K562 (cell line): Measurements from ENCODE around the gene TEKT2.

Experiments
- EZH2 ChIP-seq: IDR thresholded peaks from 2 replicates; pipeline ENCODE4 v1.6.1; 2012; ENCODE audit warnings: low read depth, mild to moderate bottlenecking, inconsistent platforms, low read length, borderline replicate concordance
- NFIC ChIP-seq: fragments of 450-650 bp; IDR thresholded peaks from 2 replicates; pipeline ENCODE4 v1.6.1; 2017; ENCODE audit warnings: mild to moderate bottlenecking, inconsistent platforms
- PML ChIP-seq: IDR thresholded peaks from 2 replicates; pipeline ENCODE4 v1.6.1; 2012; ENCODE audit warnings: low read length, inconsistent platforms
- POLR2A ChIP-seq: fragments of 450-650 bp; conservative IDR thresholded peaks from 2 replicates; pipeline ENCODE4 v1.6.1; 2016
- SMC3 ChIP-seq: conservative IDR thresholded peaks from 2 replicates; pipeline ENCODE4 v1.6.1; 2011; ENCODE audit warnings: low read depth, low read length, improper control_type of control experiment; ENCODE audit not compliant: insufficient read depth
- USF1 ChIP-seq: sonication (generic); formaldehyde crosslinking; IDR thresholded peaks from 2 replicates; pipeline ENCODE4 v1.9.0; 2022; ENCODE audit warnings: mild to moderate bottlenecking, missing genetic modification reagents
- ZBTB33 ChIP-seq: sonication (generic); formaldehyde crosslinking; IDR thresholded peaks from 2 replicates; pipeline ENCODE4 v1.8.1; 2023; ENCODE audit warnings: mild to moderate bottlenecking, missing genetic modification reagents
- ZKSCAN8 ChIP-seq: fragments of 200-800 bp; sonication (Bioruptor generic); IDR thresholded peaks from 2 replicates; pipeline ENCODE4 v1.6.1; 2016; ENCODE audit warnings: missing genetic modification characterization, missing compliant biosample characterization
- ZNF3 ChIP-seq: fragments of 250-450 bp; sonication (Bioruptor Pico); IDR thresholded peaks from 2 replicates; pipeline ENCODE4 v1.5.0; 2021; ENCODE audit warnings: mild to moderate bottlenecking, moderate library complexity
- ZNF561 ChIP-seq: fragments of 450-650 bp; formaldehyde crosslinking; conservative IDR thresholded peaks from 2 replicates; pipeline ENCODE4 v1.4.0; 2020; ENCODE audit warnings: mild to moderate bottlenecking, moderate library complexity
- TF ChIP-seq, protein P1 (sequence below), 3 experiments: IDR thresholded peaks in 2 of 3; conservative IDR thresholded peaks in 1 of 3; 2 replicates each; pipeline ENCODE4 v1.5.1; 2011 to 2012; ENCODE audit warnings: low read length in 3 of 3, mild to moderate bottlenecking in 3 of 3, control low read depth in 2 of 3, improper control_type of control experiment in 1 of 3, inconsistent platforms in 1 of 3, low read depth in 1 of 3, mixed read lengths in 1 of 3, moderate library complexity in 1 of 3; ENCODE audit not compliant: insufficient read depth in 2 of 3
- TF ChIP-seq, protein P2 (sequence below), 2 experiments: IDR thresholded peaks; 2 replicates each; pipeline ENCODE4 v1.6.1; 2012; ENCODE audit warnings: improper control_type of control experiment in 2 of 2, low read depth in 2 of 2, low read length in 2 of 2, borderline replicate concordance in 1 of 2
- TF ChIP-seq, protein P3 (sequence below): fragments of 450-650 bp; IDR thresholded peaks from 2 replicates; pipeline ENCODE4 v1.7.1; 2018; ENCODE audit warnings: mild to moderate bottlenecking, low read depth; ENCODE audit not compliant: partially characterized antibody

- TF ChIP-seq USF1 (CRISPR knock-in tag) (no peak), PML (no peak), EZH2 (no peak), ZNF561 (CRISPR knock-in tag) (no peak), NFIC (peak; percentile 53), POLR2A (no peak), ZBTB33 (CRISPR knock-in tag) (peak; percentile 58), SMC3 (peak; percentile 97), ZNF3 (CRISPR knock-in tag) (no peak), ZKSCAN8 (no peak)
- TF ChIP-seq, protein P1, sequence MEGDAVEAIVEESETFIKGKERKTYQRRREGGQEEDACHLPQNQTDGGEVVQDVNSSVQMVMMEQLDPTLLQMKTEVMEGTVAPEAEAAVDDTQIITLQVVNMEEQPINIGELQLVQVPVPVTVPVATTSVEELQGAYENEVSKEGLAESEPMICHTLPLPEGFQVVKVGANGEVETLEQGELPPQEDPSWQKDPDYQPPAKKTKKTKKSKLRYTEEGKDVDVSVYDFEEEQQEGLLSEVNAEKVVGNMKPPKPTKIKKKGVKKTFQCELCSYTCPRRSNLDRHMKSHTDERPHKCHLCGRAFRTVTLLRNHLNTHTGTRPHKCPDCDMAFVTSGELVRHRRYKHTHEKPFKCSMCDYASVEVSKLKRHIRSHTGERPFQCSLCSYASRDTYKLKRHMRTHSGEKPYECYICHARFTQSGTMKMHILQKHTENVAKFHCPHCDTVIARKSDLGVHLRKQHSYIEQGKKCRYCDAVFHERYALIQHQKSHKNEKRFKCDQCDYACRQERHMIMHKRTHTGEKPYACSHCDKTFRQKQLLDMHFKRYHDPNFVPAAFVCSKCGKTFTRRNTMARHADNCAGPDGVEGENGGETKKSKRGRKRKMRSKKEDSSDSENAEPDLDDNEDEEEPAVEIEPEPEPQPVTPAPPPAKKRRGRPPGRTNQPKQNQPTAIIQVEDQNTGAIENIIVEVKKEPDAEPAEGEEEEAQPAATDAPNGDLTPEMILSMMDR (IDR thresholded peaks at IDR 0.05 in 2 of 3, conservative IDR thresholded peaks at IDR 0.05 in 1 of 3; ENCODE audit: insufficient read depth in 2 of 3, low read depth in 1 of 3, low read length in 3 of 3) = peak; percentile 94 to 95 (median 95)
- TF ChIP-seq, protein P2, sequence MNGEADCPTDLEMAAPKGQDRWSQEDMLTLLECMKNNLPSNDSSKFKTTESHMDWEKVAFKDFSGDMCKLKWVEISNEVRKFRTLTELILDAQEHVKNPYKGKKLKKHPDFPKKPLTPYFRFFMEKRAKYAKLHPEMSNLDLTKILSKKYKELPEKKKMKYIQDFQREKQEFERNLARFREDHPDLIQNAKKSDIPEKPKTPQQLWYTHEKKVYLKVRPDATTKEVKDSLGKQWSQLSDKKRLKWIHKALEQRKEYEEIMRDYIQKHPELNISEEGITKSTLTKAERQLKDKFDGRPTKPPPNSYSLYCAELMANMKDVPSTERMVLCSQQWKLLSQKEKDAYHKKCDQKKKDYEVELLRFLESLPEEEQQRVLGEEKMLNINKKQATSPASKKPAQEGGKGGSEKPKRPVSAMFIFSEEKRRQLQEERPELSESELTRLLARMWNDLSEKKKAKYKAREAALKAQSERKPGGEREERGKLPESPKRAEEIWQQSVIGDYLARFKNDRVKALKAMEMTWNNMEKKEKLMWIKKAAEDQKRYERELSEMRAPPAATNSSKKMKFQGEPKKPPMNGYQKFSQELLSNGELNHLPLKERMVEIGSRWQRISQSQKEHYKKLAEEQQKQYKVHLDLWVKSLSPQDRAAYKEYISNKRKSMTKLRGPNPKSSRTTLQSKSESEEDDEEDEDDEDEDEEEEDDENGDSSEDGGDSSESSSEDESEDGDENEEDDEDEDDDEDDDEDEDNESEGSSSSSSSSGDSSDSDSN (IDR thresholded peaks at IDR 0.05; ENCODE audit: borderline replicate concordance in 1 of 2, low read depth in 2 of 2, low read length in 2 of 2) = no peak
- TF ChIP-seq, protein P3, sequence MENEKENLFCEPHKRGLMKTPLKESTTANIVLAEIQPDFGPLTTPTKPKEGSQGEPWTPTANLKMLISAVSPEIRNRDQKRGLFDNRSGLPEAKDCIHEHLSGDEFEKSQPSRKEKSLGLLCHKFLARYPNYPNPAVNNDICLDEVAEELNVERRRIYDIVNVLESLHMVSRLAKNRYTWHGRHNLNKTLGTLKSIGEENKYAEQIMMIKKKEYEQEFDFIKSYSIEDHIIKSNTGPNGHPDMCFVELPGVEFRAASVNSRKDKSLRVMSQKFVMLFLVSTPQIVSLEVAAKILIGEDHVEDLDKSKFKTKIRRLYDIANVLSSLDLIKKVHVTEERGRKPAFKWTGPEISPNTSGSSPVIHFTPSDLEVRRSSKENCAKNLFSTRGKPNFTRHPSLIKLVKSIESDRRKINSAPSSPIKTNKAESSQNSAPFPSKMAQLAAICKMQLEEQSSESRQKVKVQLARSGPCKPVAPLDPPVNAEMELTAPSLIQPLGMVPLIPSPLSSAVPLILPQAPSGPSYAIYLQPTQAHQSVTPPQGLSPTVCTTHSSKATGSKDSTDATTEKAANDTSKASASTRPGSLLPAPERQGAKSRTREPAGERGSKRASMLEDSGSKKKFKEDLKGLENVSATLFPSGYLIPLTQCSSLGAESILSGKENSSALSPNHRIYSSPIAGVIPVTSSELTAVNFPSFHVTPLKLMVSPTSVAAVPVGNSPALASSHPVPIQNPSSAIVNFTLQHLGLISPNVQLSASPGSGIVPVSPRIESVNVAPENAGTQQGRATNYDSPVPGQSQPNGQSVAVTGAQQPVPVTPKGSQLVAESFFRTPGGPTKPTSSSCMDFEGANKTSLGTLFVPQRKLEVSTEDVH = peak; percentile 59
Observed at GRCh38 chr1:36099681-36100341, 15.9 kb downstream of the TEKT2 start.
